Fibroblast of lung (primary cell): ENCODE results near the gene GPR141. TPM values are rescaled to one million over a fixed set of nuclear protein-coding genes. Genes with fewer than 3 reads are reported as not detected.

Experiments
- DNase-seq, 2 donors: peaks; one replicate each; pipeline versions ENCODE4 v3.0.0 to v3.0.0-alpha.2; 2010; ENCODE audit warnings: low read depth in 2 of 2
- H2AFZ ChIP-seq: 2 replicates; pipeline ENCODE4 v1.5.1; 2012; ENCODE audit warnings: low read length, control low read depth, inconsistent platforms
- H3K27ac ChIP-seq: 2 replicates; pipeline ENCODE4 v1.5.1; 2011; ENCODE audit warnings: low read length, control low read depth; ENCODE audit not compliant: insufficient read depth
- H3K27me3 ChIP-seq: 2 replicates; pipeline ENCODE4 v1.5.1; 2011; ENCODE audit warnings: mild to moderate bottlenecking, low read length; ENCODE audit not compliant: control insufficient read depth, insufficient read depth
- H3K36me3 ChIP-seq: 2 replicates; pipeline ENCODE4 v1.5.1; 2011; ENCODE audit warnings: low read length; ENCODE audit not compliant: control insufficient read depth, insufficient read depth
- H3K4me1 ChIP-seq: 2 replicates; pipeline ENCODE4 v1.5.1; 2011; ENCODE audit warnings: low read length; ENCODE audit not compliant: control insufficient read depth, insufficient read depth; ENCODE audit errors: extremely low read depth
- H3K4me2 ChIP-seq: 2 replicates; pipeline ENCODE4 v1.5.1; 2011; ENCODE audit warnings: low read length, control low read depth; ENCODE audit not compliant: insufficient read depth; ENCODE audit errors: extremely low read depth
- H3K4me3 ChIP-seq, 4 experiments: fragments of 200-600 bp in 1 of 4; sonication (generic) in 1 of 4; replicated peaks in 1 of 4; 2 replicates each; pipeline ENCODE4 v1.5.1; 2011 to 2016; ENCODE audit warnings: low read length in 4 of 4, low read depth in 3 of 4, mild to moderate bottlenecking in 3 of 4, control low read depth in 2 of 4, inconsistent platforms in 1 of 4, mixed read lengths in 1 of 4; ENCODE audit not compliant: insufficient read depth in 1 of 4; ENCODE audit errors: control extremely low read depth in 1 of 4
- H3K79me2 ChIP-seq: 2 replicates; pipeline ENCODE4 v1.5.1; 2012; ENCODE audit warnings: mild to moderate bottlenecking, low read length, inconsistent platforms; ENCODE audit not compliant: control insufficient read depth, insufficient read depth
- H3K9ac ChIP-seq: 2 replicates; pipeline ENCODE4 v1.5.1; 2011; ENCODE audit warnings: mild to moderate bottlenecking, low read length, control low read depth; ENCODE audit not compliant: insufficient read depth
- H3K9me3 ChIP-seq: 2 replicates; pipeline ENCODE4 v1.5.1; 2012; ENCODE audit warnings: low read depth, low read length; ENCODE audit not compliant: control insufficient read depth, insufficient read depth
- H4K20me1 ChIP-seq: 2 replicates; pipeline ENCODE4 v1.5.1; 2011; ENCODE audit warnings: low read length; ENCODE audit not compliant: control insufficient read depth, insufficient read depth; ENCODE audit errors: extremely low read depth
- CTCF ChIP-seq, 2 donors: IDR thresholded peaks in 1 of 2; conservative IDR thresholded peaks in 1 of 2; 1 replicate in 1 of 2; 2 replicates in 1 of 2; pipeline ENCODE4 v1.5.1; 2011 to 2012; ENCODE audit warnings: low read length in 2 of 2, control low read depth in 1 of 2, inconsistent platforms in 1 of 2, low read depth in 1 of 2, mild to moderate bottlenecking in 1 of 2
- EZH2 ChIP-seq: IDR thresholded peaks from 2 replicates; pipeline ENCODE4 v1.5.1; 2012; ENCODE audit warnings: low read length, control low read depth, mild to moderate bottlenecking; ENCODE audit errors: missing control alignments
- polyA plus RNA-seq, 2 donors: library from polyadenylated mRNA; depleted of rRNA in 1 of 2; stranded (reverse) in 1 of 2; unstranded in 1 of 2; fragments of >200 nt; gene quantifications; 2 replicates each; pipeline ENCODE4 v1.2.1, GENCODE V29; 2011 to 2012; ENCODE audit warnings: missing spikeins in 1 of 2
- total RNA-seq: library from RNA; depleted of rRNA; stranded (reverse); fragments of >200 nt; gene quantifications from 2 replicates; pipeline ENCODE4 v1.2.1, GENCODE V29; 2014

Gene GPR141
- total and polyA plus RNA-seq, 2 donors (not counting 1 experiment from before 2014, with no cell fraction given), result not detected

- Histone ChIP-seq H3K4me2 (no peak overlapping the region), H3K9me3 (no peaks in the 10 kb centered on the region), H3K27me3 (no peaks in the 10 kb centered on the region), H3K9ac (no peak overlapping the region), H3K36me3 (no peaks in the 10 kb centered on the region), H3K4me1 (no peaks in the 10 kb centered on the region), H3K27ac (no peak overlapping the region), H2AFZ (no peak overlapping the region), H3K79me2 (no peaks in the 10 kb centered on the region), H4K20me1 (no peaks in the 10 kb centered on the region), H3K4me3 (no peak overlapping the region)
- no peak for DNase-seq
- TF ChIP-seq CTCF (conservative IDR thresholded peaks at IDR 0.05 in 1 of 2, IDR thresholded peaks at IDR 0.05 in 1 of 2; ENCODE audit: low read depth in 1 of 2, low read length in 2 of 2) (no peak), EZH2 (no peak)
Observed at GRCh38 chr7:37768611-37769010, 85.0 kb downstream of the GPR141 start.

GRCh38 chr7:37769291-37769690 is 85.7 kb downstream of the GPR141 start:
- Histone ChIP-seq H3K9ac (no peak overlapping the region), H4K20me1 (no peaks in the 10 kb centered on the region), H3K4me2 (no peak overlapping the region), H3K79me2 (no peaks in the 10 kb centered on the region), H3K9me3 (no peaks in the 10 kb centered on the region), H3K27ac (no peak overlapping the region), H3K36me3 (no peaks in the 10 kb centered on the region), H3K4me1 (no peaks in the 10 kb centered on the region), H3K27me3 (no peaks in the 10 kb centered on the region), H3K4me3 (no peak overlapping the region), H2AFZ (no peak overlapping the region)
- no peak for DNase-seq
- TF ChIP-seq CTCF (conservative IDR thresholded peaks at IDR 0.05 in 1 of 2, IDR thresholded peaks at IDR 0.05 in 1 of 2; ENCODE audit: low read depth in 1 of 2, low read length in 2 of 2), result no peak
- TF ChIP-seq EZH2, result no peak

GRCh38 chr7:37769726-37770125 is 86.2 kb downstream of the GPR141 start:
- Histone ChIP-seq H3K9ac (no peak overlapping the region), H3K27ac (no peak overlapping the region), H2AFZ (no peak overlapping the region), H3K4me2 (no peak overlapping the region), H3K79me2 (no peaks in the 10 kb centered on the region), H3K27me3 (no peaks in the 10 kb centered on the region), H3K9me3 (no peaks in the 10 kb centered on the region), H3K4me3 (no peak overlapping the region), H4K20me1 (no peaks in the 10 kb centered on the region), H3K36me3 (no peaks in the 10 kb centered on the region), H3K4me1 (no peaks in the 10 kb centered on the region)
- DNase-seq, result no peak
- TF ChIP-seq CTCF (conservative IDR thresholded peaks at IDR 0.05 in 1 of 2, IDR thresholded peaks at IDR 0.05 in 1 of 2; ENCODE audit: low read depth in 1 of 2, low read length in 2 of 2), result no peak
- TF ChIP-seq EZH2, result no peak
